HUES6 (cell line): Measurements from ENCODE around the gene PDE3B.

Experiments
- H3K27ac ChIP-seq: 2 replicates; pipeline ENCODE4 v1.7.0; 2013; ENCODE audit warnings: low read depth, mild to moderate bottlenecking, low read length, inconsistent platforms
- H3K27me3 ChIP-seq: 2 replicates; pipeline ENCODE4 v1.6.1; 2013; ENCODE audit warnings: low read length; ENCODE audit not compliant: control insufficient read depth, insufficient read depth
- H3K36me3 ChIP-seq: 2 replicates; pipeline ENCODE4 v1.6.1; 2013; ENCODE audit warnings: low read length; ENCODE audit not compliant: control insufficient read depth, insufficient read depth
- H3K4me1 ChIP-seq: 2 replicates; pipeline ENCODE4 v1.6.1; 2013; ENCODE audit warnings: low read length; ENCODE audit not compliant: control insufficient read depth, insufficient read depth
- H3K4me3 ChIP-seq: 2 replicates; pipeline ENCODE4 v1.5.1; 2013; ENCODE audit warnings: low read depth, low read length
- H3K9ac ChIP-seq: one replicate; pipeline ENCODE4 v1.6.1; 2013; ENCODE audit warnings: mild to moderate bottlenecking, low read length
- H3K9me3 ChIP-seq: 2 replicates; pipeline ENCODE4 v1.6.1; 2013; ENCODE audit warnings: low read depth, low read length; ENCODE audit not compliant: control insufficient read depth, insufficient read depth

PDE3B gene

DNA sequence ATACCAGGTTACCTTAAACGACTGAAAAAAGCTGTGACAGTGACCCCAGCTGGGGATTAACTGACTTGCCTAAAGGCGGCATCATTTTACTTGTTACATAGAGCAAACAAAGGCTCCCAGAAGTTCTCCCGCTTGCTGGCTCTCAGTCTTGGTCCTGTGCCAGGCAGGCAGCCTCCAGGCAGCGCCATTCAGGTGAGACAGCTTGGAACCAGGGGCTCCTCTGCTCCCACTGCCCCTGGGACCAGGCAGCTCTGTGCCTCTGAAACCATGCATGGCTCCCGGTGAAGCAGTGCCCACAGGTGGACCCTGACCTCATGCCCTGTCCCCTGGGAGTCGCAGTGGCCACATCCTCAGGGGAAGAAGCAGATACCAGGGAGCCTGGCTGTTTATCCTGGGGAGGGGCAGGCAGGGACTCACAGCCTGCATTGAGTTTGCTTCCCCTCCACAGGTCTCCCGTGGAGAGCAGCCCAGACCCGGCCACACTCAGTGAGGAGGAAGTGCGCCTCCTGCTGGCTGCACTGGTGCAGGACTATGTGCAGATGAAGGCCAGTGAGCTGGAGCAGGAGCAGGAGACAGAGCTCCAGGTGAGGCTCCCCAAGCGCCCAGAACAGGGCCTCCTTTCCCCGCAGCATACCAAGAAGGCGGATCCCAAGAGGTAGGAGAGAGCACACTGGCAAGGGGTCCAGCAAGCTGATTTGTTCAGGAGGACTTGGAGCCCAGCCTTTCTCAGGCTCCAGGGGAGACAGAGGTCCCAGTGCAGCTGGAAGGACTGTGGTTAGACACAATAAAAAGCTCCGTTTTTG lies 264.0 kb downstream of the PDE3B start:
- H3K27ac ChIP-seq, result no peak overlapping the region

DNA sequence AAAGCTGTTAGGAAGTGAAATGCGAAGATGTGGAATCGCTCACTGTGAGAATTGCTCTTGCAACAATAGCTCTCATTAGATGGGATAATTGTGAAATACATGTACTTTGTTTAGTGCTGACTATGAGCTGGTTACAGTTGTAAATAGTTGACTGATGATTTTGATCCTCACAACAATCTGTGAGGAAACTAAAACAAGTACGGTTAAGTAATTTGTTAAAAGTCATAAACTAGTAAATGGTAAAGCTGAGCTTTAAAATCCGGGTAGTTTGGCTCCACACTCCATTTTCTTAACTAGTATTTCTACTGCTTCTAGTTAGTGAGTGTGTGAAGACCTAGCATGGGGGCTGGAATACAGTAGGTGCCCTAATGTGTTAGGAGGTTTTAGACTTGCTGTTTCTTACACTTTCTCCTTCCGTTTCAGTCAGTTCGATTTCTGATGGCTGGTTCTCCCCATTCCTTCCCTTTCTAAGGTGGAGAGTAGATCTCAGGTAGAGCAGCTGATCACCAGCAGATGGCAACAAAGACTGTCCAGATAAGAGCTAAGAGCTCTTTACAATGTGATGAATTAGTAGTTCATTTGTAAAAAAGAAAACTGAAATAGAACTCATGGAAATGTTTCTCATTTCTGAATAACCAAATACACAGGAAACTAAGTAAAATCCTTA lies 264.7 kb downstream of the PDE3B start:
- Histone ChIP-seq H3K27ac (no peak overlapping the region), H3K9me3 (no peaks in the 10 kb centered on the region), H3K36me3 (no peaks in the 10 kb centered on the region), H3K4me3 (no peak overlapping the region), H3K9ac (no peak overlapping the region), H3K27me3 (no peaks in the 10 kb centered on the region), H3K4me1 (peaks cover 3% of the 10 kb centered on the region)

More for the DNA sequence above, 264.0 kb downstream of the PDE3B start:
- Histone ChIP-seq H3K9me3 (no peaks in the 10 kb centered on the region), H3K27me3 (no peaks in the 10 kb centered on the region), H3K36me3 (no peaks in the 10 kb centered on the region), H3K4me3 (0 out of 2 replicates have a peak overlapping the region, but pooled peaks have one; percentile 6), H3K4me1 (peaks cover 3% of the 10 kb centered on the region), H3K9ac (no peak overlapping the region)

GRCh38 chr11:14914536-14914935 lies 270.9 kb downstream of the PDE3B start:
- Histone ChIP-seq H3K36me3 (no peaks in the 10 kb centered on the region), H3K27me3 (no peaks in the 10 kb centered on the region), H3K27ac (no peak overlapping the region), H3K9me3 (no peaks in the 10 kb centered on the region), H3K9ac (no peak overlapping the region), H3K4me3 (no peak overlapping the region), H3K4me1 (no peaks in the 10 kb centered on the region)

- Histone ChIP-seq H3K4me3 (no peak overlapping the region), H3K9me3 (no peaks in the 10 kb centered on the region), H3K36me3 (no peaks in the 10 kb centered on the region), H3K27ac (no peak overlapping the region), H3K9ac (no peak overlapping the region), H3K4me1 (no peaks in the 10 kb centered on the region), H3K27me3 (no peaks in the 10 kb centered on the region)
Measured at GRCh38 chr11:14916403-14916802, 272.8 kb downstream of the PDE3B start.
